Fibroblast of lung (primary cell): ENCODE measurements around the gene ACTN1.

Experiments
- EZH2 ChIP-seq: IDR thresholded peaks from 2 replicates; pipeline ENCODE4 v1.5.1; 2012; ENCODE audit warnings: low read length, control low read depth, mild to moderate bottlenecking; ENCODE audit errors: missing control alignments
- TF ChIP-seq, protein P1 (sequence below), 2 donors: IDR thresholded peaks in 1 of 2; conservative IDR thresholded peaks in 1 of 2; 1 replicate in 1 of 2; 2 replicates in 1 of 2; pipeline ENCODE4 v1.5.1; 2011 to 2012; ENCODE audit warnings: low read length in 2 of 2, control low read depth in 1 of 2, inconsistent platforms in 1 of 2, low read depth in 1 of 2, mild to moderate bottlenecking in 1 of 2

DNA sequence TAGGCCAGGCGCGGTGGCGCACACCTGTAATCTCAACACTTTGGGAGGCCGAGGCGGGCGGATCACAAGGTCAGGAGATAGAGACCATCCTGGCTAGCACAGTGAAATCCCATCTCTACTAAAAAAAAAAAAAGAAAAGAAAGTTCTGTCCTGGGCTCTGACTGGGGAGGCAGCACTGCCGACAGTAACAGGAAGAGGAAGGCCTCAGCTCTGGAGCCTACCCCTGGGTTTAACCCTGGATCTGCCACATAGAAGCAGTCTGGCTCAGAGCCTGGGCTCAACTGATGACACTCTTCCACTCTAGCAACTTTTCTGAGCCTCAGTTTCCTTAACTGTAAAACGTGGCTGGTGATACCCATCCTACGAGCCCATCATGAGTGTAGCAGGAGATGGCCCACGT is 60.5 kb downstream of the ACTN1 start:
- TF ChIP-seq, protein P1, sequence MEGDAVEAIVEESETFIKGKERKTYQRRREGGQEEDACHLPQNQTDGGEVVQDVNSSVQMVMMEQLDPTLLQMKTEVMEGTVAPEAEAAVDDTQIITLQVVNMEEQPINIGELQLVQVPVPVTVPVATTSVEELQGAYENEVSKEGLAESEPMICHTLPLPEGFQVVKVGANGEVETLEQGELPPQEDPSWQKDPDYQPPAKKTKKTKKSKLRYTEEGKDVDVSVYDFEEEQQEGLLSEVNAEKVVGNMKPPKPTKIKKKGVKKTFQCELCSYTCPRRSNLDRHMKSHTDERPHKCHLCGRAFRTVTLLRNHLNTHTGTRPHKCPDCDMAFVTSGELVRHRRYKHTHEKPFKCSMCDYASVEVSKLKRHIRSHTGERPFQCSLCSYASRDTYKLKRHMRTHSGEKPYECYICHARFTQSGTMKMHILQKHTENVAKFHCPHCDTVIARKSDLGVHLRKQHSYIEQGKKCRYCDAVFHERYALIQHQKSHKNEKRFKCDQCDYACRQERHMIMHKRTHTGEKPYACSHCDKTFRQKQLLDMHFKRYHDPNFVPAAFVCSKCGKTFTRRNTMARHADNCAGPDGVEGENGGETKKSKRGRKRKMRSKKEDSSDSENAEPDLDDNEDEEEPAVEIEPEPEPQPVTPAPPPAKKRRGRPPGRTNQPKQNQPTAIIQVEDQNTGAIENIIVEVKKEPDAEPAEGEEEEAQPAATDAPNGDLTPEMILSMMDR (conservative IDR thresholded peaks at IDR 0.05 in 1 of 2, IDR thresholded peaks at IDR 0.05 in 1 of 2; ENCODE audit: low read depth in 1 of 2, low read length in 2 of 2) = no peak
- TF ChIP-seq EZH2 = no peak
